GM19455 (cell line): ENCODE results near the gene C16orf89.

Experiments used
- ATAC-seq: cut with Tn5 transposase; IDR thresholded peaks from one replicate; pipeline ENCODE4 v1.9.1; 2021; ENCODE audit not compliant: unreplicated experiment

Gene C16orf89

DNA sequence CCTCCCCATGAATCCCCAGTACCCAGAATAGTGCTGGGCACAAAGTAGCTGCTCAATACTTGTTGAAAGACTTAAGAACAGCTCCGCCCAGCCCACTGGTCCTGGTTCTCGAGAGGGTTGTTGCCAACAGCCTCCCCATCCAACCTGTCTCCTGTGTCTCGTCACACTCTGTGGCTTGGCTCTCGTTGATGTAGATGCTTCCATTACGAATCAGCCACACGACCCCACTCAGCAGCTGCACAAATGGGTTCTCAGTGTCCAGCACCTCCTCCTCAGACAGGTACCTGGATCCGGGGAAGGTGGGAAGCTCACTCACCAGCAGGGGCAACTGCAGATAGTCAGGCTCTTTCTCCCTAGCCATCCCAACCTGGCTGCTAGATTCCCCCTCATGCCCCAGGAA is 34.2 kb downstream of the C16orf89 start:
- no peak for ATAC-seq

DNA sequence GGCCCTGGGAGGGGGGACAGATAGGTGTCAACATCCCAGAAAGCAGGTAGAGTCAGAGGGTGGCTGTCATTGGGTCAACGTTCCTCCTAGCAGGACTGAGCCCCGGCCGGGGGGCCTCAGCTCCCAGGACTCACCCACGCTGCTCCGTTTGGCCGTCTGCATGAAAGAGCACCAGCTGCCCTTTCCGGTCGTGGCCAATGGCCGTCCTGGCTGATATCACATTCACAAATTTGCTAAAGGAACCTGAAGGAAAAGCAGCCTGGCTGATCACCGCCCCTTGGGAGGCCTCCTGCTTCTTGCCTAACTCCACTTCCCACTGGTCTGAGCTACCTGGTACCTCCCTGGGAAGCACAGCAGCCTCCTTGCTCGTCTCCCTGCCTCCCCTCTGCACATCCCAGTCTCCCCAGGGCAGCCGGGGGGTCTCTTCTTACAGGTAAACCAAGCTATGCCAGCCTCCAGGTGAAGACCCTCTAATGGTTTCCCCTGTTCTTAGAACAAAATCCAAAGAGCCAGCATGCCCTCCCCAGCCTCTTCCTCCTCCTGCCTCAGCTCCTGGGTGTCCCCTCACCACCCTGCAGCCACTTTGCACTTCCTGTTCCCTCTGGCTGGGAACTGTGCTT is 35.4 kb downstream of the C16orf89 start:
- ATAC-seq = no peak

DNA sequence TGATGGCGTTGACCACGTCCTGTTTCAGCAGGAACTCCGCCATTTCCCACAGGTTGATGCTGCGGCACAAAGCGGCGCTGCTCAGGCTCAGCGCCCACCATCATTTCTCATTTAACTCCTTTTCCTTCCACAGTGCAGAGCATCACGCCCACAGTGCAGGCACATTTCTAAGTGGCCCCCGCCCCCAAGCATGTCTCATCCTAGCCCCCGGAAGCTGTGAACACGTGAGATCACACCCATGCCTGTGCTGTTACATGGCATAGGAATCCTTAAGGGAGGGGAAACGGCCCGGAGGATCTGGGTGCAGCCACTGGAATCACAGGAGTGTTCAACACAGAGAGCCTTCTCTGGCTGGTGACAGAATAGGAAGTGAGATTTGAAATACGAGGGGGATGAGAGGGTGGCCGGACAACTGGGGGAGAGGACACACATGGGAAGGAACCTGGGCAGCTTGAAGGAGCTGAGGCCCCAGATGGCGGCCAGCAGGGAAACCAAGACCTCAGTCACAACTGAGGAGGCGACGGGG is 36.7 kb downstream of the C16orf89 start:
- ATAC-seq = no peak

DNA sequence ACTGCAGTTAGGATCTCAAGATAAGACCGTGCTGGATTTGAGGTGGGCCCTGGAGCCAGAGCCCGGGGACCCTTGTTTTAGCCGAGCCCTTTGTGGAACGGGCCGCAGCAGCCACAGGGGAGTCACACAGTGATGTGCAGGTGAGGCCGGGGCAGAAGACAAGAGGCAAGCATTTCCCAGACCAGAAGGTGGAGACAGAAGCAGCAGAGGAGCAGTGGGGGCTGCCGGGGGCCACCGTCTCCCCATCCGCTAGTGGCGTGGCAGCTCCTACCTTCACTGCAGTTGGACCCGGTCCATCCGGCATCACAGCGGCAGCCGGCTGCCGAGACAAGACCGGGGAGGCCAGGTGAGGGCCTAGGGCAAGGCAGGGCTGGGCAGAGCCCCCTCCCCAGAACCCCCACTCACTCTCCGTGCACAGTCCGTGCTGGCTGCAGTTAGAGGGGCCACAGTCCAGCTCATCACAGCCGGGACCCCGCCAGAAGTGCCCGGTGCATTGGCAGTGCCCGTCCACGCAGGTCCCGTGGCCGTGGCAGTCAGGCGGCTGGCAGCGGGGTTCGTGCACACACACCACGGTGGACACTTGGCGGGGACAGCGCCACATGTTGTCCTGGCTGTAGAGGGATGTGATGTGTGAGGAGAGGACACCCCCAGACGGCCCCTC is 38.1 kb downstream of the C16orf89 start:
- no peak for ATAC-seq

DNA sequence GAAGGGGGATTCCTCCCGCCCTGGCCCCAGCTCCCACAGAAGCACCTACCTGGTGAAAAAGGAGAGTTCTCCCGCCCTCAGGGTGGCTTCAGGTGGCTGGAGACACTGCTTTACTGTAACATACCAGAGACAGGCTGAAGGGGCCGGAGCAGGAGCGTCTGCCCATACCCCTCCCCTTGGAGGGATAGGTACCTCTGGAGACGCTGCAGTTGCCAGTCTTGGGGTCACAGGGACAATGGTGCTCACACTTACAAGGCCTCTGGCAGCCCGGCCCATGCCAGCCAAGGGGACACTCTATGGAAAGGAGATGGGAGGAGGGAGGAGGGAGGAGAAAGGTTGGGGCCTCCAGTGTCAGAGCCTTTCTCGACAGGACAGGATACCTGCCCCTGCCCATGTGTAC is 38.7 kb downstream of the C16orf89 start:
- no peak for ATAC-seq

DNA sequence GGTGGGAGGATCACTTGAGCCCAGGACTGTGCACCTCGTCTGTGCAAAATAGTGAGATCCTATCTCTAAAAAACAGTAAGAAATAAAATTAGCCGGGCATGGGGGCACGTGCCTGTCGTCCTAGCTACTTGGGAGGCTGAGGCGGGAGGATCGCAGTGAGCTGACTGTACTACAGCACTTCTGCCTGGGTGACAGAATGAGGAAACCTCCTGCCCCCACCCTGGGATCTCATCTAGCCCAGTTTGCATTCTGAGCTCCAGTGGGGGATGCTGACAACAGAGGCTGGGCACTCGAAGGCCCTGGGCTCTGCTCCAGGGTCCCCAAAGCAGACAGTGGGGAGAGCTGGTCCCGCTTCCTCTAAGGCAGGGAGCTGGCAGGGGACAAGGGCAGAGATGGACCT is 39.1 kb downstream of the C16orf89 start:
- no peak for ATAC-seq

DNA sequence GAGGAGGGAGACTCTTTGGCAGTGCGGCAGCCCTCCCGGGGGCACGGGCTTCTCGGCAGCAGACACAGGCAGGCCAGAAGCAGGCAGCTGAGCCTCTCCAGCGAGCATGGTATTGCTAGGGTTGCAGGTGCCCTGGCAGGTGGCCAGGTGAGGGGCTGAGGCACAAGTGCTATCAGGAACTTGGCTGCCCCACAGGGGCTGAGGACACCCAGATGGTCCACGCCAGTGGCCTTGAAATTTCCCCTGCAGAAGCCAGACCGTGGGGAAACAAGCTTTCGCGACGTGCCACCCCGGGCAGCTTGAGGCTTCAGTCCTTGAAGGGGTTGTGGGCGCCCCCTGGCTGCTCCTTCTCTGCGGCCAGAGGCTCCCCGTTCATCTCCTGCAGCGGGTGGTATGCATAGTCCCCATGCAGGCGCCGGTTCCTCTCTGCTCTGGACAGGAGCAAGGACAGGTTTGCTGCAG is 40.6 kb downstream of the C16orf89 start:
- no peak for ATAC-seq

DNA sequence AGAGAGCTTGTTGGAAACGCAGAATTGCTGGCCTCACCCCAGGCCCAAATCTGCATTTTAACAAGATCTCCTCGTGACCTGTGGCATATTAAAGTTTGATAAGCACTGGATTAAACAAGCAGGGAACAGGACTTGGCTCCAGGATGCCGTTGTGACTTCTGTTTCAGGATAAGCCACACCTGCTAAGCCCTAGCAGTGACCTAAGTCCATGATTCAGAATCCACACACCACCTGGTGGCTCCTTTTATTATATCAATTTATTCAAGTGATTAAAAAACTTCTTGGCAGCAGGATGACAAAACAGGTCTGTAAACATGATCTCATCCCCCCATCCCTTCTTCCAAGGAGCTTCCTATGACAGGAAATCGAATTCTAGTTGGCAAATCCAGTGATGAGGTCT is 41.1 kb downstream of the C16orf89 start:
- no peak for ATAC-seq

DNA sequence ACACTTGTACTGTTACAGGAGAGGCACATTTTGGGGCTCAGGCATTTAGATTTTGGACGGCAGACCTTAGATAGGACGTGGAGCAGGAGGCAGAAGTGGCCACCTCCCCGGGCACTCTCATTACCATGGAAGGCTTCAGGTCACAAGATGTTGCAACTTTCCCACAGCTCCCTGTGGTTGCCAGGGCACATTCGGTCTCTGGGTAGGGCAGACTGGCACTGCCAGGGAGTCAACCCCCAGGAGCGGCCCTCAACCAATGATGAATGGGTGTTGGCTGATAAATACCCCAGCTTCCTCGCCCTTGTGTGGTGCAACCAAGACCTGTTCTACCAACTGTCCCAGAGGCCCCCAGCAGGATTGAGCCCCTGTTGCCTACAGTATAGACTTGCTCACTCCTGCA is 43.2 kb downstream of the C16orf89 start:
- ATAC-seq = no peak

DNA sequence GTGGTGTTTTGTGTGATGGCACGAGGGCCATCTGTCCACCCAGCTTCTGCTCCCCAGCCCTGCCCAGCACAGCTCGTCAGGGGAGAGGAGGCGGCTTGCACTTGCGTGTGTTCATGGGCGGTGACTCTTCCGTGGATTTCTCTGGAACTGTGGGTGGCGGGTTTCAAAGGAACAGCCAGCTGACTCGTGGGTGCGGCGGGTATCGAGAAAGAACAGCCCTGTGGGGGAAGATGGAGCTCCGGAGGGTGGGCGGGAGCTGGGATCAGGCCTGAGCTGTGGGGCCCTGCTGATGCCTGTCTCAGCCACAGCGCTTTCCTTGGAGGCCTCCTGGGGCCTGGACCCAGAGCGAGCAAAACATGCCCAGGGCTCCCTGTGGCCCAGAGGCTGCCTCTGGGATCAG is 45.2 kb downstream of the C16orf89 start:
- no peak for ATAC-seq

DNA sequence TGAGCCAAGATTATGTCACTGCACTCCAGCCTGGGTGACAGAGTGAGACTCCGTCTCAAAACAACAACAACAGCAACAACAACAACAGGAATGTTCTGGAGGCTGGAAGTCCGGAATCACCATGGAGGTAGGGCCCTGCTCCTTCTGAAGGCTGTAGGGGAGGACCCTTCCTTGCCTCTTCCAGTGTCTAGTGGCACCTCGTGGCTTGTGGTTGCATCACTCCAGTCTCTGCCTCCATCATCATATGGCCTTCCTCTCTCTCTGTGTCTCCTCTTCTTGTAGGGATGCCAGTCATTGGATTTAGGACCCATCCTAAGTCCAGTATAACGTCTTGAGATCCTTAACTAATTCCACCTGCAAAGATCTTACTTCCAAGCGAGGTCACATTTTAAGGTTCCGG is 46.0 kb downstream of the C16orf89 start:
- ATAC-seq = no peak

DNA sequence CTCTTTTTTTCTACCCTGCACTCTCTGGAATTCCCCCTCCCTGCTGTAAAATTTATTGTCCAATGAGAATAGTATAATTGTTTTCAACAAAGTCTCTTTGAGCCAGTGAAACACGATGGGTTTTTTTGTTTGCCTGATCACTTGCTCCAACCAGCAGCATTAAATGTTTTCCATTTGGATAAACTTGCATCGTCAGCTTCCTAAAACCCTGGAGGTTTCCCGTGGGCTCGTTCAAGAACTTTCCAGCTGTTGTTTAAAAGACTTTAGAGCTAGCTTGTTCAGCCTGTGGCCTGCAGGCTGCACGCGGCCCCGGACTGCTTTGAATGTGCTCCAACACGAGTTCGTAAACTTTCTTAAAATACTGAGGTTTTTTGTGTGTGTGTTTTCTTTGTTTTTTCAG is 47.0 kb downstream of the C16orf89 start:
- no peak for ATAC-seq

DNA sequence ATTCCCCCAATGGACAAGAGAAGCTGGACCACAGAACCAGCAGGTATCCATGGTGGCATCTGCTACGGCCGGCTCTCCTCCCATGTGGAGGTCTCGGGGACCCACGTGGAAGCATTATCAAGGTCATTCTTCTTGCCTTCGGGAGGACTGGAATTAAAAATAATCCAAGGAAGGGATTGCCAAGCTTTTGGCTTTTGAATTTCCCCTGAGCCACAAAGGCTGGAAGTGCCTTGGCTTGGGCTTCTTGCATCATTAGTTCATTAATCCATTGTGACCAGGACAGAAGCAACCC is 48.1 kb downstream of the C16orf89 start:
- ATAC-seq = no peak

DNA sequence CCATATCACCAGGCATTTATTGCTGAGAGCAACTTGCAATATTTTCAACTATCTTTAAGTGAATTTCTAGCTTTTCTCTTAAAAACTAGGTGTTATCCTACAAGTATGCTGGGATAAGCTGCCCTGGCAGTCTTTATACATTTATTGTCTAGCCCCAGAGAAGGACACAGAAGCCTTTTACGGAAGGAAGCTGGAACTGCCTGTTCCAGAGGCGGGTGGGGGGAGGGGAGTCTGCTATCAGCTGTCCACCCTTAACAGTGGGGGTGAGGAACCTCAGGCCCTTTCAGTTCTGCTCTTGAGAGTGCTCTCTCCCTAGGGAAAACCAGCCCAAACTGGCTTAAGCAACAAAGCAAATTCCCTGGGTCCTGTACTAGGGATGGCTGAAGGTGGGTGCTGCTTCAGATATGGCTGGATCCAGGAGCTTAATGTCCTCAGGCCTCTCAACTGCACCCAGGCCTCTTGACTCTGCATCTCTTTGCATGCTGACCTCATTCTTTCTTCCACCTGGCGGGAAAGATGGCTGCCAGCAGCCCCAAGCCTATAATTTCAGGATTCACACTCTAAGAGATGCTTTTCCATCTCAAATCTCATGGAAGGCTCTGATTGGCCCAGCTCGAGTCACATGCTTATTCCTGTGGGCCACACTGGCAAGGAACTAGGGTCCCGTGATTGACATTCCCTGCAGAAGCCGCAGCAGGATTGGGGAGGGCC is 48.6 kb downstream of the C16orf89 start:
- no peak for ATAC-seq

DNA sequence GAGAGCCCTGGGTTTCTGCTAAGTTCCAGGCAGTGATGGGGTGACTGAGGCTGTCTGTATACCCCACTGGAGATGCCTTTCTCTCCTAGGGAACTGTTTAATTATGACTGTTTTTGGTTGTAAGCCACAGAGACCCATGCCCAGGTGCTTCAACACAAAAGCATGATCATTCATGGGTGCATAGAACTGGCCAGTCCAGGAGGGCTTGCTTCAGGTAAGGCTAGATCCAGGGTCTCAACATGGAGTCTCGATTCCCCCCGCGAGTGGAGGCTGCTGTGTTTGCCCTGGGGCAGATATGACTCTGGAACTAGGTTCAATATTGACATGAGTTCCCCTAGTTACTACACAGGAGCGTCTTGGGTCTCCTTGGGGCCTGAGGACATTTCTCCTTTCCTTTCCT is 49.9 kb downstream of the C16orf89 start:
- no peak for ATAC-seq

DNA sequence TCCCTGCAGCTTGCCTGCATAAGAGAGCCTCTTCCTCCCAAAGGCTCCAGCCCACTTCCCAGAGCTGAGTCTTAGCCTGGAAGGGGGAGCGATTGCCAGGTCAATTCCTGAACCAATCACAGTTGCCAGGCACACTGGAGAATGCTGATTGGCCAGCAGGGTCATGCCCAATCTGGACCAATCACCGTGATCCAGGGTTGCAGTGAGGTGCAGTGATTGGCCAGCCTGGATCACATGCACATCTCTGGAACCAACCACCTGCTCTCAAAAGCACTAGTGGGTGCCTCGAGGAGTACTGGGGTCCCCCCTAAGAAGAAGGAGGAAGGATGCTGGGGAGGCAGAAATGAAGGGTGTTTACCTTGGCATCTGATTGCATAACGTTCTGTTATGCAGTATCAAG is 50.4 kb downstream of the C16orf89 start:
- ATAC-seq = no peak

DNA sequence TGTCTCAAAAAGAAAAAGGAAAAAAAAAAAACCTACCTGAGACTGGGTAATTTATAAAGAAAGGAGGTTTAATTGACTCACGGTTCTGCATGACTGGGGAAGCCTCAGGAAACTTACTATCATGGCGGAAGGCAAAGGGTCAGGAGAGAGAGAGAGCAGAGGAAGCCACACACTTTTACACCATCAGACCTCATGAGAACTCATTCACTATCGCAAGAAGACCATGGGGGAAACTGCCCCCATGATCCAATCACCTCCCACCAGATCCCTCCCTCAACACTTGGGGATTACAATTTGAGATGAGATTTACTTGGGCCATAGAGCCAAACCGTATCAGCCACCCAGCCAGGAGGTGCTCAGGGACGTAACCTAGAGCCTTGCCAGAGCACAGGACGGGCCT is 52.9 kb downstream of the C16orf89 start:
- ATAC-seq = no peak

DNA sequence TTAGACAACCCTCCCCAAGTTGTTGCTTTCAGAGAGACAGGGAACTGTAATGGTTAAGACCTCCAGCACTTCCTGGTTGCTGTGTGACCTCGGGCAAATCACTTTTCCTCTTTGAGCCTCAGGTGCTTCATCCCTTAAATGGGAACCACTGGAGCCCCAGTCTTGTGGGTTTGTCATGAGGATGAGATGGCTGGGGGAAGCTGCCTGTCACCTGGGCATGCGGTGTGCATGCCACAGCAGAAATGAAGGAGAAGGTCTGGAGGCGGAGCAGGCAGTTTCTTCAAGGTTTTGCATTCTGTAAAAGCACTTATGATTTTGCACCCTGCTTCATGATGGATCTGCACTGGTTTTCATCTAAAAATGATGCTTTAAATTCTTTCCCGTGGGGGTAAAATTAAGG is 54.1 kb downstream of the C16orf89 start:
- no peak for ATAC-seq

DNA sequence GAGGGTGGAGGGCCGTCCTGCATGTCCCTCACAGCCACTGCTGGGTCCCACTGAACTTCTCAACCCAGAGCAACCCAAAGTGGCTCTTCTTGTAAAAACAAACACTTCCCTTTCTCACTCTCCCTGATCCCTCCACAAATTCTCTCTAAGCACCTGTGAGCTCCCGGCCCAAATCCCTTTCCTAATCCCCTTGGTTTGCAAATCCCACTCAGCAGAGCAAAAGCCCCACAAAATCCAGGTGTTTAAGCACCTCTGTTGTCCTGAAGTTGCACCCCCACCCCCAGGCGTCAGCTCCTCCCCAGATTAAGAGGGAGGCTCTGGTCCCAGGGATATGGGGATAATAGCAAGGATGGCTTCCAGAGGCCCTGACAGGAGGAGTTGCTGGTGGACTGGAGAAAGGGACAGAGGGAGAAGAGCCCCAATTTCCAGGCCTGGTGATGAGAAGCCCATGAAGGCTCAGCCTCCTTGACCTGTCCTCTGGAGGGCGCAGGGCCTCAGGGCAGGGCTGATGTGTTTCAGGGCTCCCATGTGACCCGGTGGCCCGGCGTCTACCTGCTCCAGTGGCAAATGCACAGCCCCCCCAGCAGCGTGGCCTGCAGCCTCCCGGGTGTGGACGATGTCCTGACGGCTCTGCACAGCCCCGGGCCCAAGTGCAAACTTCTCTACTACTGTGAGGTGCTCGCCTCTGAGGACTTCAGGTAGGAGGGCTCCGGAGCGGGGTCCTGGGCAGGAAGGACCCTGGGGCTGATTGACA is 55.0 kb downstream of the C16orf89 start:
- ATAC-seq = no peak

DNA sequence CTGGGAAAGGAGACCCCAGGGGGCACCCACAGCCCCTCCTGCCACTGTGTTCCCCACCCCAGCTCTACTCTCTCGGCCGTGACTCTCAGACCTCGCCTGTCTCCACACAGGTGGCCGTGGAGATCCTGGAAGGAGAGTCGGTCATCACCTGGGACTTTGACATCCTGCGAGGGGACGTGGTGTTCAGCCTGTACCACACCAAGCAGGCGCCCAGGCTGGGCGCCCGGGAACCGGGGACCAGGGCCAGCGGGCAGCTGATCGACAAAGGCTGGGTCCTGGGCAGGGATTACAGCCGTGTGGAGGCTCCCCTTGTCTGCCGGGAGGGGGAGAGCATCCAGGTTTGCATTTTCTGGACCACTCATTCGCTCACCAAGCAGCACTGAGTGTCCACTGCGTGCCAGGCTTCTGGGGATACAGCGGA is 57.4 kb downstream of the C16orf89 start:
- ATAC-seq = no peak

DNA sequence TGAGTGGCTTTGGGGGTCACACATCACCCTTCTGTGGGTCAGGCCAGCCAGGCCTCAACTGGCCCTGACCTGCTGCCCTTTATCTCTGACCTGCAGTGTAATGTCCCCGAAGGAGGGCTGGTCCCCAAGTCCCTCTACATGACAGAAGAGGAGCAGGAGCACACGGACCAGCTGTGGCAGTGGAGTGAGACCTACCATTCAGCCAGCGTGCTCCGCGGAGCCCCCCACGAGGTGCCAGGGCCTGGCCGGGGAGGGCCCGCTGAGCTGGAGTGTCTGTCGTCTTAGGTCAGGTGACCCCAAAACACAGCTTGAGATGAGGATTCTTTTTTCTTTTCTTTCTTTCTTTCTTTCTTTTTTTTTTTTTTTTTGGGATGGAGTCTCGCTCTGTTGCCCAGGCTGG is 58.5 kb downstream of the C16orf89 start:
- no peak for ATAC-seq
